ENCODE data around the gene RCSD1. TPM values are rescaled to one million over a fixed set of nuclear protein-coding genes. Genes with fewer than 3 reads are reported as not detected.

Gene RCSD1
- total and polyA plus RNA-seq, 2 donors (not counting 3 experiments of a cell fraction or from before 2014, with no cell fraction given), result 0.08 to 1.00 TPM

- H3K4me2 ChIP-seq (ENCODE audit: insufficient read depth, low read length), result no peak overlapping the region
- peaks cover 5% of the 10 kb centered on the region for H3K4me1 ChIP-seq (ENCODE audit: control insufficient read depth, extremely low read depth, insufficient read depth, low read length)
- intact Hi-C loops (cut with micrococcal nuclease) (no loop called here), dilution Hi-C loops (cut with MboI; ENCODE audit: extremely low pct_ligation_motif_present, low sequenced_read_pairs) (no loop called here)
- peaks cover 0 to 5% of the 10 kb centered on the region in 2 experiments for H3K27me3 ChIP-seq (ENCODE audit: control insufficient read depth in 2 of 2, insufficient read depth in 2 of 2, low read length in 2 of 2)
- FAIRE-seq, result no peak
- H2AFZ ChIP-seq (ENCODE audit: low read depth, low read length), result no peak overlapping the region
- H3K4me3 ChIP-seq (replicated peaks in 1 of 3; ENCODE audit: insufficient read depth in 1 of 3, low read depth in 1 of 3, low read length in 3 of 3), result no peak overlapping the region
- no TSS peak for BruUV-seq (replicated peaks)
- no peaks in the 10 kb centered on the region for H4K20me1 ChIP-seq (replicated peaks; ENCODE audit: control insufficient read depth, extremely low read depth, insufficient read depth, low read length)
- H3K79me2 ChIP-seq (ENCODE audit: control insufficient read depth, insufficient read depth, low read length), result no peaks in the 10 kb centered on the region
- no peaks in the 10 kb centered on the region for H3K9me1 ChIP-seq (replicated peaks; ENCODE audit: control insufficient read depth, extremely low read depth, insufficient read depth, low read length)
- H3K9ac ChIP-seq (replicated peaks; ENCODE audit: extremely low read depth, insufficient read depth, low read length), result no peak overlapping the region
- no peak overlapping the region for H3K27ac ChIP-seq (ENCODE audit: insufficient read depth, low read depth, low read length)
- POLR2A ChIA-PET, result no interaction called here
- CTCF ChIA-PET, result interaction anchor here (1.7 kb wide), 1 partner anchor 25 kb away, joined by 8 read pairs; no protein-coding TSS in a partner anchor
- no peak for TF ChIP-seq POLR2A (IDR thresholded peaks at IDR 0.05; ENCODE audit: low read depth, low read length)
- TF ChIP-seq POLR2AphosphoS5 (IDR thresholded peaks at IDR 0.05; ENCODE audit: insufficient read depth, low read depth, low read length), result no peak
- TF ChIP-seq CTCF (IDR thresholded peaks at IDR 0.05; ENCODE audit: extremely low read depth in 1 of 2, insufficient read depth in 1 of 2, low read depth in 1 of 2, low read length in 2 of 2), result no peak
- TF ChIP-seq JUN (IDR thresholded peaks at IDR 0.05; ENCODE audit: borderline replicate concordance, insufficient read depth, insufficient read length, low read depth), result no peak
- no peak for TF ChIP-seq GATA2 (IDR thresholded peaks at IDR 0.05; ENCODE audit: insufficient read depth, insufficient read length, low read depth, low read length)
- TF ChIP-seq MYC (IDR thresholded peaks at IDR 0.05; ENCODE audit: low read depth, low read length), result no peak
- TF ChIP-seq FOS (IDR thresholded peaks at IDR 0.05; ENCODE audit: borderline replicate concordance, insufficient read depth, low read length), result no peak
- TF ChIP-seq MAX (IDR thresholded peaks at IDR 0.05; ENCODE audit: insufficient read depth, insufficient read length), result no peak
- TF ChIP-seq EZH2 (IDR thresholded peaks at IDR 0.05; ENCODE audit: borderline replicate concordance, low read depth, low read length, severe bottlenecking), result no peak
- H3K9me3 ChIP-seq (replicated peaks; ENCODE audit: control insufficient read depth, insufficient read depth, low read length), result no peaks in the 10 kb centered on the region
- DNase-seq (ENCODE audit: low read depth, low spot score), result no peak
- H3K36me3 ChIP-seq (ENCODE audit: control insufficient read depth in 2 of 2, extremely low read depth in 1 of 2, insufficient read depth in 2 of 2, low read length in 2 of 2), result no peaks in the 10 kb centered on the region
These were observed 33.2 kb downstream of the RCSD1 start for GRCh38 chr1:167663002-167663772.
